CD4-positive, alpha-beta T cell (primary cell): ENCODE data around the gene NAA10. TPM values are rescaled to one million over a fixed set of nuclear protein-coding genes. Genes with fewer than 3 reads are reported as not detected.
A peak's percentile ranks its signal among the peaks of the same experiment; 100 is the strongest.

ENCODE experiments used
- ATAC-seq: fragments of 200-7000 bp; cut with Tn5 transposase; one replicate; pipeline ENCODE4 v1.10.0; 2022; ENCODE audit warnings: mild to moderate bottlenecking; ENCODE audit not compliant: poor library complexity
- CTCF ChIA-PET: fragments of 350-600 bp; sonication (Branson Sonifier 250); formaldehyde crosslinking; loops from one replicate; lab custom pipeline; 2021; ENCODE audit warnings: antibody characterized with exemption, inconsistent platforms; lab: Charles Lee
- POLR2A ChIA-PET: fragments of 350-600 bp; sonication (Branson Sonifier 250); formaldehyde crosslinking; loops from one replicate; lab custom pipeline; 2021; ENCODE audit warnings: antibody characterized with exemption, inconsistent platforms; lab: Charles Lee
- DNase-seq, 14 experiments: peaks; one replicate each; pipeline ENCODE4 v3.0.0-alpha.2; 2013 to 2020; ENCODE audit warnings: mixed read lengths in 2 of 14
- H3K27ac ChIP-seq, 2 donors: one replicate each; pipeline versions ENCODE4 v1.5.1 to v1.7.0; 2013; ENCODE audit warnings: low read length in 2 of 2, low read depth in 1 of 2, mild to moderate bottlenecking in 1 of 2
- H3K27me3 ChIP-seq, 2 experiments: 1 replicate in 1 of 2; 2 replicates in 1 of 2; pipeline versions ENCODE4 v1.6.1 to v1.7.0; 2013; ENCODE audit warnings: low read length in 2 of 2, control low read depth in 1 of 2, mild to moderate bottlenecking in 1 of 2, moderate library complexity in 1 of 2; ENCODE audit not compliant: insufficient read depth in 2 of 2, control insufficient read depth in 1 of 2
- H3K36me3 ChIP-seq: one replicate; pipeline ENCODE4 v1.6.1; 2013; ENCODE audit warnings: low read length, control low read depth; ENCODE audit not compliant: insufficient read depth
- H3K4me1 ChIP-seq: one replicate; pipeline ENCODE4 v1.6.1; 2013; ENCODE audit warnings: low read length, control low read depth; ENCODE audit not compliant: insufficient read depth
- H3K4me3 ChIP-seq: one replicate; pipeline ENCODE4 v1.5.1; 2013; ENCODE audit warnings: mild to moderate bottlenecking, low read length, moderate library complexity
- H3K9me3 ChIP-seq, 2 experiments: 1 replicate in 1 of 2; 2 replicates in 1 of 2; pipeline versions ENCODE4 v1.6.1 to v1.7.0; 2013; ENCODE audit warnings: low read length in 2 of 2, mild to moderate bottlenecking in 2 of 2, control low read depth in 1 of 2, moderate library complexity in 1 of 2; ENCODE audit not compliant: control insufficient read depth in 1 of 2, insufficient read depth in 1 of 2
- H3K27ac Mint-ChIP-seq: one replicate; pipeline ENCODE4 v1.8.0; 2020; ENCODE audit warnings: mixed read lengths
- H3K27me3 Mint-ChIP-seq: one replicate; pipeline ENCODE4 v1.8.0; 2021; ENCODE audit warnings: mixed read lengths
- H3K36me3 Mint-ChIP-seq: one replicate; pipeline ENCODE4 v1.8.0; 2021; ENCODE audit warnings: low read depth, mixed read lengths
- H3K4me1 Mint-ChIP-seq: one replicate; pipeline ENCODE4 v1.8.0; 2021; ENCODE audit warnings: low read depth, mixed read lengths
- H3K4me3 Mint-ChIP-seq: one replicate; pipeline ENCODE4 v1.8.0; 2020; ENCODE audit warnings: mild to moderate bottlenecking, mixed read lengths
- H3K9me3 Mint-ChIP-seq: one replicate; pipeline ENCODE4 v1.8.0; 2020; ENCODE audit warnings: mixed read lengths
- intact Hi-C, 2 experiments: fragments of 100-400 bp; cut with DNase I in 1 of 2; cut with micrococcal nuclease in 1 of 2; formaldehyde crosslinking; loops; one replicate each; pipeline versions ENCODE4 v1.15.1 to v1.9.0; 2023 to 2025; cut with DNase I, micrococcal nuclease
- total RNA-seq, 174 experiments: library from RNA in 2 of 174; stranded (reverse) in 2 of 174; gene quantifications; one replicate each; pipeline ENCODE4 v1.2.3 and lab custom pipeline; 2021 to 2026
- TF ChIP-seq, protein P1 (sequence below): fragments of 200-600 bp; IDR thresholded peaks from one replicate; pipeline ENCODE4 v1.8.0; 2022; ENCODE audit warnings: antibody characterized with exemption, mild to moderate bottlenecking

Gene NAA10
- total RNA-seq, 2 experiments from 2014 or later: 41.5 to 42.0 TPM

DNA sequence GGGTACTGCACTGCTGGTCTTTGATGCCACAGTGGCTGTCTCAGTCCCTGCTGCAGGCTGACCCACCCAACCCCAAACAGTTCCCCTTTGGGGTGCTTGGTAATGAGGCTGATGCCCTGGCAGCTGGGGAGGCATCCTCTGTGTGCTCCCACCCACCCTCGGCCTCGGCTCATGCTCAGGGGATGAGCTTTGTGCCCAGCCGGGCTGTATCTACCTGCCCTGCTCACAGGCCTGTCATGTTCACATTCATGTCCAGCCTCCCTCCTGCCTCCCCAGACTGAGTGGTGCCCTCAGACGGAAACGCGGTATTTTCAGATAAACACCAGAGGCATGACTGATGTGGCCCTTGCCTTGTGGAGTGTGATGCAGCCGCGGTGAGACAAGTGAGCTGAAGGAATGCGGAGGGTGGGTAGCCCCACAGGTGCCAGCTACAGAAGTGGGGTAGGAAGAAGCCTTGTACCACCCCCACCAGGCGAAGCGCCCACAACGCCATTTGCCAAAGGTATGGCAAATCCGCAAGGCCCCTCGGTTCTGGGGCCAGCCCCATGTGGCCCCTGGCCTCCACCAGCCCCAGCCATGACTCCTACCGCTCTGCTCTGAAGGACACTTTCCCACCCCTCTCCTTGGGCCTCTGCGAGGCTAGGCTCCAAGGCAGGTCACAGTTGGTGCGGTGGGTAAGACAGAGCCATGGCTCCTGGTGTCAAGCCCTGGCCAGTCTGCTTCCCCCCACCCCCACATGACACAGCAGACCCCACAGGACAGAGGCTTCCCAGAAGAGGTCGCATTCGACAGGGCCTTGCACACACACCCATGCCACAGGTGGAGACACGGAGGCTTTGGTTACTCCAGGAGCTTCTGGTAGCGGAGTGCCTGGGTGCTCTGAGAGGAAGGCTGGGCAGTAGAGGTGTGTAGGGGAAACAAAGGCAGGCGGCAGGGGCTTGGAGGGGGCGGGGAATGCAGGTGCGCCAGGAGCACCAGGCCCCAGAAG is 11.4 kb upstream of the NAA10 start:
- H3K27ac Mint-ChIP-seq: no peak overlapping the region
- H3K27me3 Mint-ChIP-seq: no peaks in the 10 kb centered on the region
- no peak overlapping the region for H3K4me3 Mint-ChIP-seq
- POLR2A ChIA-PET: interaction anchor here (0.8 to 10.3 kb wide), 4 partner anchors 12 to 23 kb away, joined by 3 to 196 read pairs (median 8); partner anchors contain the start of genes ARHGAP4 and NAA10
- H3K4me1 ChIP-seq: peaks cover 55% of the 10 kb centered on the region
- ATAC-seq: no peak
- intact Hi-C loops: loop anchor here (5.0 to 10.0 kb wide), 2 partner anchors 989 to 991 kb away; no protein-coding TSS in a partner anchor
- peaks cover 21% of the 10 kb centered on the region for H3K36me3 Mint-ChIP-seq
- CTCF ChIA-PET: interaction anchor here (0.7 to 3.8 kb wide), 8 partner anchors 9 to 182 kb away, joined by 3 to 101 read pairs (median 4); partner anchors contain the start of genes ARHGAP4, NAA10 and PLXNB3
- TF ChIP-seq, protein P1, sequence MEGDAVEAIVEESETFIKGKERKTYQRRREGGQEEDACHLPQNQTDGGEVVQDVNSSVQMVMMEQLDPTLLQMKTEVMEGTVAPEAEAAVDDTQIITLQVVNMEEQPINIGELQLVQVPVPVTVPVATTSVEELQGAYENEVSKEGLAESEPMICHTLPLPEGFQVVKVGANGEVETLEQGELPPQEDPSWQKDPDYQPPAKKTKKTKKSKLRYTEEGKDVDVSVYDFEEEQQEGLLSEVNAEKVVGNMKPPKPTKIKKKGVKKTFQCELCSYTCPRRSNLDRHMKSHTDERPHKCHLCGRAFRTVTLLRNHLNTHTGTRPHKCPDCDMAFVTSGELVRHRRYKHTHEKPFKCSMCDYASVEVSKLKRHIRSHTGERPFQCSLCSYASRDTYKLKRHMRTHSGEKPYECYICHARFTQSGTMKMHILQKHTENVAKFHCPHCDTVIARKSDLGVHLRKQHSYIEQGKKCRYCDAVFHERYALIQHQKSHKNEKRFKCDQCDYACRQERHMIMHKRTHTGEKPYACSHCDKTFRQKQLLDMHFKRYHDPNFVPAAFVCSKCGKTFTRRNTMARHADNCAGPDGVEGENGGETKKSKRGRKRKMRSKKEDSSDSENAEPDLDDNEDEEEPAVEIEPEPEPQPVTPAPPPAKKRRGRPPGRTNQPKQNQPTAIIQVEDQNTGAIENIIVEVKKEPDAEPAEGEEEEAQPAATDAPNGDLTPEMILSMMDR: no peak
- no peaks in the 10 kb centered on the region for H3K27me3 ChIP-seq
- DNase-seq: no peak
- H3K4me1 Mint-ChIP-seq: peaks cover 11% of the 10 kb centered on the region
- no peaks in the 10 kb centered on the region for H3K9me3 Mint-ChIP-seq
- H3K9me3 ChIP-seq: no peaks in the 10 kb centered on the region
- H3K36me3 ChIP-seq: peaks cover 27% of the 10 kb centered on the region
- H3K27ac ChIP-seq: no peak overlapping the region
- H3K4me3 ChIP-seq: no peak overlapping the region

DNA sequence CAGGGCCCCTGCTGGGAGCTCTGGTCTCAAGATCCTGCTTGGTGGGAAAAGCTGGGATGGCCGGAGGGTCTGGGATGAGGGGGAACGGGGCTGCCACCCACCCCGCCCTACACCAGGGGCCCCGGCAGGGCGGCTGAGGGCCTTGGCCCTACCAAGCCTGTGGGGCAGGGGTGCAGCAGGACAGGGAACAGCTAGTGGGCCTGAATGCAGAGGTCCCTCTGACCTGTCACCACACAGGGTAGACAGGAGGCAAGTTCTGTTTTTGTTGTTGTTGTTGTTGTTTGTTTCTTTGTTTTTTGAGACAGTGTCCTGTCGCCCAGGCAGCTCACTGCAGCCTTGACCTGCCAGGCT is 9.9 kb upstream of the NAA10 start:
- Mint-ChIP-seq H3K36me3 (peaks cover 9% of the 10 kb centered on the region), H3K9me3 (no peaks in the 10 kb centered on the region), H3K27ac (peak overlapping the region; percentile 76), H3K4me1 (peaks cover 20% of the 10 kb centered on the region), H3K4me3 (no peak overlapping the region), H3K27me3 (no peaks in the 10 kb centered on the region)
- DNase-seq (no peak), ATAC-seq (peak; percentile 4)
- no peak overlapping the region for H3K27ac ChIP-seq
- ChIA-PET CTCF (interaction anchor here (0.6 to 1.4 kb wide), 5 partner anchors 8 to 181 kb away, joined by 3 to 6 read pairs (median 5); partner anchors contain the start of gene PLXNB3), POLR2A (interaction anchor here (1.1 to 10.3 kb wide), 5 partner anchors 9 to 34 kb away, joined by 3 to 196 read pairs (median 3); partner anchors contain the start of genes ARHGAP4 and NAA10)
- H3K27me3 ChIP-seq: no peaks in the 10 kb centered on the region
- TF ChIP-seq, protein P1: no peak
- peaks cover 13% of the 10 kb centered on the region for H3K36me3 ChIP-seq
- H3K4me1 ChIP-seq: peaks cover 56% of the 10 kb centered on the region
- peak overlapping the region; percentile 54 for H3K4me3 ChIP-seq
- no peaks in the 10 kb centered on the region for H3K9me3 ChIP-seq
- intact Hi-C loops: loop anchor here (5.0 to 10.0 kb wide), 2 partner anchors 987 to 990 kb away; no protein-coding TSS in a partner anchor

DNA sequence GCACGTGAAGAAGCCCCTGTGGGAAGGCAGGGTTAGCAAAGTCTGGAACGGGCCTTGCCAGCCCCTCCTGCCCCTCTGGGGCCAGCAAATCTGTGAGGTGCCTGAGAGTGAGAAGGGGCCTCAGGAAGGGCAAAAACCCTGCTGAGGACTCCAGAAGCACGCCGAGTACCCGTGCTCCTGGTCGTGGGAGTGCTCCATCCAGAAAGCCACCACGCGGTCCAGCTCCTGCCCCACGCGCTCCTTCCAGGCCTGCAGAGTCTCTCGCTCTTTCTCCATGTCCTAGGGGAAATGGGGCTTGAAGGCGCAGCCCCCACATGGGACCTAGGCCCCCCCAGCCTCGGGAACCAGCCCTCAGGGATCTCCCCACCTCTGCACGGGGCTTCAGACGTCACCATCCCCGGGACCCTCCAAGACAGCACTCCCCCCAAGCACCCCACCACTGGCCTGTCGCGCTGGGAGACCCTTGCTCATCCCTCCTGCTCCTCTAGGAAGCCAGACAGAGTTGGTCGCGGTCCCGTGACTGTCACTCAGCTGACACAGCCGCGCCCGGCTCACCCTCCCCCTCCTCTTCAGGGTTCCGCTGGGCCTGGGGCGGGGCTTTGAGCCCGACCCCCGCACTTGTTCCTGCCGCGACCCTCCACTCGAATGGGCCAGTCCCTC is 9.4 kb upstream of the NAA10 start, which contains the start of gene RENBP:
Gene RENBP, minus strand, starts transcription at position 504 of the 660 bp plus-strand sequence. Its CDS starts 33 bp downstream, at position 471.
- H3K27me3 Mint-ChIP-seq: no peaks in the 10 kb centered on the region
- POLR2A ChIA-PET: interaction anchor here (1.1 to 10.3 kb wide), 5 partner anchors 9 to 33 kb away, joined by 3 to 196 read pairs (median 3); partner anchors contain the start of genes ARHGAP4 and NAA10
- peak within 1 kb of the TSS; percentile 76 for H3K27ac Mint-ChIP-seq
- peaks cover 54% of the 10 kb centered on the region for H3K4me1 ChIP-seq
- H3K27ac ChIP-seq: no peak within 1 kb of the TSS
- peaks cover 6% of the 10 kb centered on the region for H3K36me3 Mint-ChIP-seq
- TF ChIP-seq, protein P1: no peak
- CTCF ChIA-PET: interaction anchor here (0.8 to 1.4 kb wide), 3 partner anchors 19 to 180 kb away, joined by 3 to 6 read pairs (median 5); partner anchors contain the start of gene PLXNB3
- intact Hi-C loops: loop anchor here in 1 of 2 experiments (10.0 kb wide), 1 partner anchor 989 kb away; no protein-coding TSS in a partner anchor
- peaks cover 20% of the 10 kb centered on the region for H3K4me1 Mint-ChIP-seq
- peak within 1 kb of the TSS; percentile 54 for H3K4me3 ChIP-seq
- no peaks in the 10 kb centered on the region for H3K9me3 ChIP-seq
- H3K9me3 Mint-ChIP-seq: no peaks in the 10 kb centered on the region
- H3K4me3 Mint-ChIP-seq: peak within 1 kb of the TSS; percentile 86
- ATAC-seq (peak; percentile 59), DNase-seq (peak in 10 of 14 experiments; percentile 33 to 69 (median 51))
- H3K27me3 ChIP-seq: no peaks in the 10 kb centered on the region
- H3K36me3 ChIP-seq: peaks cover 8% of the 10 kb centered on the region
